NOMO-1 treated with DMSO at 0.1 percent for 48 hours (cell line): ENCODE measurements around the gene PSD2.

Source experiments
- DNase-seq: peaks from one replicate; lab custom pipeline; 2025; ENCODE audit not compliant: unreplicated experiment; lab: John Stamatoyannopoulos, UW

Gene PSD2

DNA sequence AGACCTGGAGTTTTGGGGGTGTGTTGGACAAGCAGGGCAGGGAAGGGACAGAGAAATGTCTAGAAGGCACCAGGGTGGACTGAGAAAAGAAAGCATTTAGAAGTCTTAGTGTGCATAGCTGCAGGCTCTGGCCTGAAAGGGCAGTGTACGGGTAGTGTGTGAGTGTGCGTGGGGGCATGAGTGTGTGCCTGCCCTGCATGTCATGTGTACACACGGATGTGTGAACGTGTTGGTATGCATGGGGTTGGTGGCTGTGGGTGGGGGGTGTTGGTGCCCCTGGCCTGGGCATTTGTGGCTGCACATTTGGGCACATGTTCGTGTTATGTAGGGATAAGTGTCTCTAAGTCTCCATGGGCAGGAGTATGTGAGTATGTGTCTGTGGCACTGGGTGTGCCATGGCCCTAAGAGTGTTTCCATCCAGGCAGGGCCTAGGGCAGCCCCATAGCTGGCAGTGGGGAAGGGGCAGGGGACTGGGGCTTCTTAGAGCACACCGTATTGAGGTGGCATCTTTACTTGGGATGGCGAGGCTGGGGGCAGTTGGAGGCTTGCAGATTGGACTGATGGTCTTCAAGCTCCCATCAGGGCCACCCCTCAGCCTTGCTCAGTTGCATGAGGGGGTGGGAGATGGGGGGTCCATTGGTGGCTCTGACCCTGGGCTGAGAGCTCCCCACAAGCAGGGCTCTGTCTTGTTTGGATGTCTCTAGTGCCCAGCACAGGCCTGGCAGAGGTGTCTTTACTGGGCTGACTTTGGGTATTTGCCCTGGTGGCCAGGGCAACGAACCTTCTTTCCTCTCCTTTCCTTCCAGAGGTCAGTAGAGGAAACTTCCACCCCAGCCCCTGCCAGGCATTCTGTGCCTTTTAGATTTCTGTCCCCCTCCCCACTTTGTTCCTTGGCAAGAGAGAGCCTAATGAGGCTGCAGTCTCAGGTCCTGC, 15.0 kb downstream of the PSD2 start:
- DNase-seq, result no peak

DNA sequence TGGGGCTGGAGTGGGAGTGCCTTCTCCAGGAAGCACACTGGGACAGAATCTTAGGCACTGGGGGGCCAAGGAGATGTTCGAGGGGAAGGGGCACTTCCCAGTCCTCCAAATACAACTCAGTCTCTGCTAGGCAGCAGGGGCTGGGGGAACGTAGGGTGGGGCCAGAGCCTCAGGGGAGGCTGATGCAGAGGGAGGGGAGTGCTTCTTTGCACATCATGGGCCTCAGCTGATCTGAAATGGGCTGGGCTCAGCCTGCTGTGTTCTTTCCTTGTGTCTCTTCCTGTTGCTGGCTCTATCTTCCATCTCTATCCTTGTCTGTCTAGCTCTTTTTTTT, 15.6 kb downstream of the PSD2 start:
- DNase-seq, result no peak

DNA sequence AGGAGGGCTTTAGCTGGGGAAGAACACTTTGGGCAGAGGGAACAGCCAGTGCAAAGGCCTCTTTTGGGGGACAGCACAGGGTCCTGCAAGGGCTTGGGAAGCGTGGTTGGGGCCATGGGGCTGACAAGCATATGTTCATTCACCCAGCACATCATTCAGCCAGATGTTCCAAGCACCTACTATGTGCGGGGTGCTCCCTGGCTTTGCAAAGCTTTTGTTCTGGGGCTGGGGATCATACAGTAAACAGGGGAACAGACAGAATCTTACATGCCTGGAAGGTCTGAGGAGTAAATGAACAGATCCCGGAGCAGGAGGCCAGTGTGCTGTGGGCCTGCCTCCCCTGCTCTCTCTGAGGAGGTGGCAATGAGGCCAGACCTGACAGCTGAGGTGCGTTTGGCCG, 16.7 kb downstream of the PSD2 start:
- no peak for DNase-seq

DNA sequence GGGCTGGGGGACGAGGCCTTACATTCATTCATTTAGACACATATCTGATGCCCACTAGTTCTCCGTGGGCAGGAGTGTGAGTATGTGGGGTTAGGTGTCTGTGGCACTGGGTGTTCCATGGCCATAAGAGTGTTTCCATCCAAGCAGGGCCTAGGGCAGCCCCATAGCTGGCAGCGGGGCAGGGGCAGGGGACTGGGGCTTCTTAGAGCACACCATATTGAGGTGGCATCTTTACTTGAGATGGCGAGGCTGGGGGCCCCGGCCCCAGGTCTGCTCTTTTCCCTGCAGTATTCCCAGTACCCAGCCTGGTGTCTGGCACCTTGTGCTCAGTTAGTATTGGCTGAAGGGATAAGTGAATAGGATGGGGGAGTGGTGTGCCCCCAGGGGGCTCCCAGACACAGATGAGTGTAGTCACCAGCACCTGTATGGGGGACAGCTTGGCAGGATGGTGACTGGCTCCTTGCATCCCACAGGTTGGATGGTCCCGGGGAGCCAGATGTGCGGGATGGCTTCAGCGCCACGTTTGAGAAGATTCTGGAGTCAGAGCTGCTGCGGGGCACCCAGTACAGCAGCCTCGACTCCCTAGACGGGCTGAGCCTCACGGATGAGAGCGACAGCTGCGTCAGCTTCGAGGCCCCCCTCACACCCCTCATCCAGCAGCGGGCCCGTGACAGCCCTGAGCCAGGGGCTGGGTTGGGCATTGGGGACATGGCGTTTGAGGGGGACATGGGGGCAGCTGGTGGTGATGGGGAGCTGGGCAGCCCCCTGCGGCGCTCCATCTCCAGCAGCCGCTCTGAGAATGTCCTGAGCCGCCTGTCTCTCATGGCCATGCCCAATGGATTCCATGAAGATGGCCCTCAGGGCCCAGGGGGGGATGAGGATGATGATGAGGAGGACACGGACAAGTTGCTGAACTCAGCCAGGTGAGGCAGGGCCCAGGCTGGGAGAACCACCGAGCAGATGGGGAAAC, 17.5 kb downstream of the PSD2 start:
- no peak for DNase-seq

DNA sequence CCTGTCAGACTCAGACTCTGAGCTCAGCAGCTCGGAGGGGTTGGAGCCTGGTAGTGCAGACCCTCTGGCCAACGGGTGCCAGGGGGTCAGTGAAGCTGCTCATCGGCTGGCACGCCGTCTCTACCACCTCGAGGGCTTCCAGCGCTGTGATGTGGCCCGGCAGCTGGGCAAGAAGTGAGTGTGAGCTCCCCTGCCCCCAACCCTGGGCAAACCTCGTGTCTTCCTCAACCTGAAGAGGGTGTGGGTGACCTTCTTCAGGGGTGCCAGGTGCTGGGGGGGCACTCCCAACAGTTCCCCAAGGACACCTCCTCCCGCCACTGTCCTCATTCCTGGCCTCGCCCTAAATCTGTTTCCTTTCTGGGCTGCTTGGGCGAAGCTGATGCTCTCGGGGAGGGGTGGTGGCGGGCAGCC, 18.6 kb downstream of the PSD2 start:
- no peak for DNase-seq

DNA sequence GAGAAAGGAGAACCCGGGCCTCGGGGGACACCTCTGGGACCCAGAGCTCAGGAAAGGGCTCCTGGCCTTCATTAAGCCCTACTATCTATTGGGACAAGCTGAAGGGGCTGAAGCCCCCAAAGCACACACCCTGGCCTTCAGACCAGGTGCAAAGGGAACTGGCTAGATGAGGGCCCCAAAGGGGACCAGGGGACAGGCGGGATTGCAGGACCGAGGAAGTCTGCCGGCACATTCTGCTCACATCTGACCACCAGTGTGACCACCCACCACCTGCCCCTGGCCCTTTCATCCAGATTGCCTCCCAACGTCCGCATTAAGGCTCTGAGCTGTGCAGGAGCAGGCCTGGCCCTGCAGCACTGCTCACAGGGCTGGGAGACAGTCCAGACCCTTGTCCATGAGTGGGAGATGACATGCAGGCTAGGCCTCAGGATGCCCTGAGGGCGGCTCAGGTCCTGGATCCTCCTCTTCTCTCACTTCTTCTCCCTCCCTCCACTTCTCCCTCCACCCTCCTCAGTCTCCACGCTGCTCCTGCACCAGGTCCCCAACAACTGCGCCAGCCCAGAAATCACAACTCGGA, 19.2 kb downstream of the PSD2 start:
- DNase-seq, result no peak

DNA sequence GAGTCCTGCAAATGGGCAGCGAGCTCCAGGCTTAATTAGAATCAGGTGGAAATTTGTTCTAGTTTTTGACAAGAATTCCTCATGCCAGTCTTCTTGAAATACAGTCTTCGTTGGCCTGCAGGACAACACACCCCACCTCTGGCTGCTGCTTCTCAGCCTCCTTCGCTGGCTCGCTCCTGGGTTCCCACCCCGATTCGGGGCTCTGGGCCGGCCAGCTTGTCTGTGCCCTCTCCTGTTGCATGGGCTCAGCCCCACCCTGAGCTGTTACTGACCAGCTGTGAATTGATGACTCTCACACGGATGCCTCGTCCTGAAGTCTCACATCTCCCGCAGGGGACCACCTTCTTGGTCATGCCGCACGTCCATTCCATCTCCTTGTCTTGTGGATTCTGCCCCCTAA, 21.0 kb downstream of the PSD2 start:
- no peak for DNase-seq

DNA sequence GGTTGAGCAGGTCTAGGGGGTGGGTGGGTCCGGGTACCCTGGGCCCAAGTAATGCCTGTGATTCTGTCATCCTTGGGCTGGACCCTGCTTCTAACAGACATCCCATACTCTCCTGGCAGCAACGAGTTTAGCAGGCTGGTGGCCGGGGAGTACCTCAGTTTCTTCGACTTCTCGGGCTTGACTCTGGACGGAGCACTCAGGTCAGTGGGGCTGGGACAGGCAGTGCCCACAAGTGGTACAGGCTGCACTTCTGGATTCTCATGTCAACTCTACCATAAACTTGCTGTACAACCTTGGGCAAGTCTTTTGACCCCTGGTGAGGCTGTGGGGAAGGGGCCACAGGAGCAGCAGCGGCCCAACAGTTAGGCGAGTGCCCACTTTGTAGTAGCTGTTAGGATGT, 21.8 kb downstream of the PSD2 start:
- DNase-seq, result no peak

DNA sequence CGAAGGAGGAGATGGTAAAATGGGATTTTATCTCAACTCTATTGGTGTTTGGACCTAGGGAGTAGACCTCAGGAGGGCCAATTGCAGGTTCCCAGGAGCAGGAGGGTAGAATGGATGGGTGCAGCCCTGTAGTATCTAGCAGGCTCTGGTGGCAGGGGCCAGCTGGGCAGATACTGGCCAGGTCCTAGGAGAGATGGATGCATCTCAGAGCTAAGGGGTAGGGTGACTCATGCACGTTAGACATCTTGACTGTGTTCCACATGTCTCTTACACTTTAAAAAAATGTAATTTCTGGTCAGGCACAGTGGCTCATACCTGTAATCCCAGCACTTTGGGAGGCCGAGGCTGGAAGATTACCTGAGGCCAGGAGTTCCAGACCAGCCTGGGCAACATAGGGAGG, 22.4 kb downstream of the PSD2 start:
- no peak for DNase-seq

DNA sequence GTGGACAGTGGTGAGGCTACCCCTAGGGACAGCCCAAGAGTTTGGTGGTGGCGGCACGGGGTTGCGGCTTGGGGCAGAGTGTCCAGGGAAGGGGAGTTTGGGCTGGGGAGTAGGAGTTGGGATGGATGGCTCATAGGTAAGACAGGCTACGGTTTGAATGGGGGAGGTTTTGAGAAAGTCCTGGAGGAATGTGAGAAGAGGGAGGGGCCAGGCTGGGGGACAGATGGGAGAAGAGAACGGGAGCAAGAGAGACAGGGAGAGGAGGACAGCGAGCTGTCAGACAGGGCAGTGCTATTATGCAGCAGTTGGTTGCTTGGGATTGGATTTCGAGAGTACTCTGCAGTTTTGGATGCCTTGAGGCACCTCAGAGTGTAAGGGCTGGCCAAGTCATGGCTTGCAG, 24.5 kb downstream of the PSD2 start:
- no peak for DNase-seq

DNA sequence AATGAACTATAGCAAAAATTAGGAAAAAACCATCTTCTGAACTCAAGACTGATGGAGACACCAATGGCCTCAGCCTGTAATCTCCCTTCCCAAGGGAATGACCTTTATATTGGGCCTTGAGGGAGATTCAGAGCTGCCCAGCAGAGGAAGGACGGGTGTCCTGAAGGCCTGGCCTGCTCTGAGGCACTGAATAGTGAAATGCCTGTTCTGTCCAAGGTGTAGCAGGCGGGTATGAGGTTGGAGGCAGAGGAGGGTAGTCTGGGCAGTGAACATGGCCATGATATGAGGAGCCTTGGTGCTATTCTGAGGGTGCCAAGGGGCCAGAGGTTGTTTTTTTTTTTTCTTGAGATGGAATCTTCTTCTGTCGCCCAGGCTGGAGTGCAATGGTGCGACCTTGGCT, 25.0 kb downstream of the PSD2 start:
- no peak for DNase-seq

DNA sequence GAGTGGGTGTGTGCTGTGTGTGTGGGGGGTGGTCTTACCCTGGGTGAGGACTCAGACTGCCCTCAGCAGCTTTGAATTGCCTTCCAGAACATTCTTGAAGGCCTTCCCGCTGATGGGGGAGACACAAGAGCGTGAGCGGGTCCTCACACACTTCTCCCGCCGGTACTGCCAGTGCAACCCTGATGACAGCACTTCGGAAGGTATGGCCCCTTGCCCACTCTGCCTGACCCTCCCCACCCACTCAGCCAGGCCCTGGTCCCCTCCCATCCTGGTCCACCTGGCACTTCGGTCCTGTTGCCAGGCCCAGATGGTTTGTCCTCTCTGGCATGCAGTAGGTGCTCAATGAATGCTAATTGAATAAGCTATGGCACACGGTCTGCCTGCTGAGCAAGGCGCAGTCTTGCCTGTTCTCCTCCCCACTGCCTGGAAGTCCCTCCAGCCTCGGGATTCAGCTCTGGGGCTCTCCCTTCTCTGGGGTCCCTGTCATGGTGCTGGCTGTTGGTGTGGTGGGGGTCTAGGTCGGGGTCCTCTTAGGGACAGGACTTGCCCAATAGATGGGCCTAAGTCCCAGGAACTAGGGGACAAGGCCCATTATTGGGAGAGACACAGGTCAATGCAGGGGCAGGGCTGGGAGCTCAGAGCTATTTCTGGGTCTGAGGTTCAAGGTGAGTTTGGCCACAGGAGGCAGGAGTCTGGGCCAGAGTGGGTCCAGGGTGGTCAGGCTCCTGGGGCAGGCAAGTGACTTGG, 26.4 kb downstream of the PSD2 start:
- DNase-seq, result no peak

DNA sequence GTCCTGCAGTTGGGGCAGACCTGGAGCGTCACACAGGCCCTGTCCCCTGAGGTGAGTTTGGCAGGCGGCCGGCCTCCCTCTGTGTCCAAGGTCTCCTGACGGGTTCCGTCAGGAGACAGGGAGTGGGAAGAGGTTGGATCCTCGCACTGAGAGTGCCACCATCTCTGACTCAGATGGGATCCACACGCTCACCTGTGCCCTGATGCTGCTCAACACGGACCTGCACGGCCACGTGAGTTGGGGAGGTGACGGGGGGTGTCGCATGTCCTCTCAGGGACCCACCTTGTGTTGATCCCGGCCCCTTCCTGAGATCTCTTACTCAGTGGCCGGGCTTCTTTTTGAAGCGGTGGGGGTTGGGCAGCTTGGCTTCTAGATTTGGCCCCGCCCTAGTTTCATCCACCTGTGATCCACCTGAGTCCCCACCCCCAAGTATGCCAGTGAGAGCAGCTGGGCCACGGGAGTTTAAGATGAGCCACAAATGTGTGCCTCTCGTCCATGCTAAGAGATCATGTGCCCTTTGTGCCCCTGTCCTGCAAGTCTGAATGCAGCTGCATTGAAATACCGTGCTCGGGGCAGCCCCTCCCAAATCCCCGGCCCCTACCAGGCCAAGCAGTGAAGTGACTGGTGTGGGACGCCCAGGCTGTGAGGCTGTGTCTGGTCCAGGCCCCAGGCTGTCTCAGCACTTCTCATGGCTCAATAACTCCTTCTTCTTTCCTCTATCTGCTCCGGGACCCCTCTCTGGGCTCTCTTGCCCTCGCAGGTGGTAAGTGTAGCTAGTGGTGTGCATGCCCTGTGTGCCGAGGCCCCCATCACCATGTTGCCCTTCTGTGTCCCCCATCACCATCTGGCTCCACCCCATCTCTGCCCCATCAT, 27.2 kb downstream of the PSD2 start:
- no peak for DNase-seq

DNA sequence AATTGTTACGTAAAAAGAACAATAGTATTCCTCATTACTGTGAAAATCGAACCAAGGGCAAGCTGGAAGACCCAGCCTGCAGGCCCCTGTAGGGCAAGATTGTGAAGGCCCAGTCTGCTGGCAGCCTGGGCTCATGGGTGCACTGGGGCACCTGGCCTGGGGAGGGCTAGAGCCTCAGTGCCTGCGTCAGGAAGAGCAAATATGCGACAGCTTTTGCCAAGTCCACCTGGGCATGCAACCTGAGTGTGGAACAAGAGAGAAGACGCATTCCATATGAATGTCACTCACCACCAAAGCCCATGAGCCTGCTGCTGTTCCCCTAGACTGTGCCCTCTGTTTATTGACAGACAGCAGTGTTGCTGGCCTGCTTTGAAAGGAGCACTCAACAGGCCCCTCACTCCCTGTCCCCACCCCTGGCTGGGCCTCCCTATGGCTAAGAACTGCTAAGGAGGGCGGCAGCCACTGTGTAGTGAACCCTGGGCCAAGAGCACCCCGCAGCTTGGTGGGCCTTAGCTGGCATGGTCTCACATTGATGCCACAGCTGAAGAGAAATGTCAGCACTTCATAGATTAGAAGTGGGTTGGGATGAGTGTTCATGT, 28.2 kb downstream of the PSD2 start:
- DNase-seq, result no peak

DNA sequence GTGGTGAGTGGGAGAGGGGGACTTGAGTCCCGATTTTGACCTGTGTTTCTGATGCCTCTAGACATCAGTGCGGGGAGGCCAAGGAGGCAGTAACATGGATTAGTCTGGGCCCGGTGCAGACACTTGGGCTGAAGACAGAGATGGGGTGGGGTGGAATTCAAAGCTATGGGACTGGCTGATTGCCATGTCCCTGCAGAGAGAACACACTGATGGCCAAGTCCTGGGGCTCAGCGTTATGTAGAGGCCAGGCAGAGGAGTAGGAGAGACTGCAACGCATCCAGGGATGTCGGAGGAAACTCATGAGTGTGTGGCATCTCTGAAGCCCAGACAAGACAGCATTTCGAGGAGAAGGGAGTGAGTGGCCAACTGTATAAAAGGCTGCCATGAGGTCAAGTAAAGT, 30.1 kb downstream of the PSD2 start:
- no peak for DNase-seq

DNA sequence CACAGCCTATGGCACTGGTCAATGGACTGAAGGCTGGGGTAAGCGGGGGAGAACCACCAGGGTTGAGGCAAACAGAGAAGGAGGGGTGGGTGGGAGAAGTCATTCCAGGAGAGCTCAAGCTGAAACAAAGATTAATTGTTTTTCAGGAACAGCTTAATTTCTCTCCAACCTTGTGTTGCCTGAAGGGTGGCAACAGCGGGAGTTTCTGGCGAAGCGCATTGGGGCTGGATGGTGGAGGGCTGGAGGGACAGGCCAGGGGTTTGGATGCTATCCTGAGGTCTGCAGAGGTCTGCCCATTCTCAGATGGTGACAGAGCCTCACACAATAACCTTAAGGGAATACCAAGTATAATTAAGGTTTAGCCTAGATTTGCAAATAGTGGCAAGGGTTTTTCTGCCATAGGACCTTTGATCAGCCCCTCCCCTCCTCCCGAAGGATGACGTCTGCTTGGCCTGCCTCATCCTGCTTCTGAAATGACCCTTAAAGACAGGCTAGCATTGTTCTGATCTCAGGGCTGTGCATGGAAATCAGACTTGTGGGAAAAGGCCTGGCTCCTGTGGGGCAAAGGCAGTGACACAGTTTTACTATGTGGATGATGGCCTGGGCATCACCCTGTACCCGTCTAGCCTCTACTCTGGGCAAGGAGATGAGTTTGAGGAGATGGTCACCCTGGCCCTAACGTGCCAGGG, 32.7 kb downstream of the PSD2 start:
- DNase-seq, result no peak

DNA sequence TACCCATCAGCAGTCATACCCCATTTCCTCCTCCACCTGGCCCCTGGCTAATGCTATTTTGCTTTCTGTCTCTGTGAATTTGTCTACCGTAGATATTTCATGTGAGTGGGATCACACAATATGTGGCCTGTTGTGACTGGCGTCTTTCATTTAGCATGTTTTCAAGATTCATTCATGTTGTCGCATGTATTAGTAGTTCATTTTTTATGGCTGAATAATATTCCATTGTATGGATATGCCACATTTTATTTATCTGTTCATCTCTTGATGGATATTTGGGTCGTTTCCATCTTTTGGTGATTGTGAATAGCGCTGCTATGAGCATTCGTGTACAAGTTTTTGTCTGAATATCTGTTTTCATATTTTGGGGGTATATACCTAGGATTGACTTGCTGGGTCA, 33.9 kb downstream of the PSD2 start:
- no peak for DNase-seq

DNA sequence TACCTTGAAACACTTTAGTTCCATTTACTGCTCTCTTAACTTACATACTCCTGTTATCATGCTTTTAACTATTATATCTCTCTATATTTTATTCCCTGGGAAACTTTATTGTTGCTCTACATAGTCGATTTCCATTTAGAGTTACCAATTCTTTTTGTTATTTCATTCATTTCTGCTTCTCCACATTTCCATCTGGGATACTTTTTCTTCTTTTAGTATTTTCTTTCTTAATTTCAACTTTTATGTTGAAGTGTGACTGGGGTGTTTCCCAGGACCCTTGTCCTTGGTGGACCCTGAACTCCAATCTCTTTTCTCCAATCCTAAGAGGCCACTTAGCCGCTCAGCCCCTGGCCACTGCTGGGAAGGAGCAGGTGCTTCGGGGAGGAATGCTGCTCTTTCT, 36.0 kb downstream of the PSD2 start:
- DNase-seq, result no peak

DNA sequence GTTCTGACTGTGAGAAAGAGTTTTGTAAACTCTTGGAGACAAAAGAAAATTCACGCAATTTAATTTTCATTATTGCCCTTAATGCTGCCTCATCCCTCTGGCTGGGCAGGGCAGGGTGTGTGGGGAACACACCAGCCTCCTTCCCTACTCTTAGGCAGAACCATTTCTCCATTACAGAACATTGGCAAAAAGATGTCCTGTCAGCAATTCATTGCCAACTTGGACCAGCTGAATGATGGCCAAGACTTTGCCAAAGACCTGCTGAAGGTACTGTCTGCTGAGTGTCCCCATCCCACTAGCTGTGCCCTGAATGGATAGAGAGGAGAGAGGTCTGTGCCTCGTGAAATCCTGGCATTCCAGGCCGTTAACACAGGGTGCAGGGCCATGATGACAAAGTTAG, 37.9 kb downstream of the PSD2 start:
- no peak for DNase-seq
